GM12878 (cell line): ENCODE data around the gene FAM200B. TPM values are rescaled to one million over a fixed set of nuclear protein-coding genes. Genes with fewer than 3 reads are reported as not detected.
A peak's percentile ranks its signal among the peaks of the same experiment; 100 is the strongest.

ENCODE experiments used
- ATAC-seq: fragments of 200-7000 bp; cut with Tn5 transposase; 3 replicates; pipeline ENCODE4 v1.9.1; 2020; ENCODE audit warnings: mild to moderate bottlenecking, moderate library complexity
- BruUV-seq: library from RNA; stranded (reverse); fragments of 400-500 nt; replicated peaks from 2 replicates; lab custom pipeline; 2021; lab: Mats Ljungman, UMichigan
- CTCF ChIA-PET: fragments of 300-600 bp; sonication (Branson Sonifier 250); formaldehyde crosslinking; extraction: SDS; loops from one replicate; lab custom pipeline; 2021; ENCODE audit warnings: inconsistent platforms; lab: Yijun Ruan, JAX
- POLR2A ChIA-PET: fragments of 350-600 bp; formaldehyde crosslinking; extraction: SDS; loops from one replicate; lab custom pipeline; 2021; ENCODE audit warnings: inconsistent platforms; lab: Charles Lee
- RAD21 ChIA-PET: fragments of 300-600 bp; sonication (Branson Sonifier 250); formaldehyde crosslinking; loops from one replicate; lab custom pipeline; 2023; ENCODE audit warnings: antibody characterized with exemption; ENCODE audit not compliant: unreplicated experiment; lab: Charles Lee
- SMC1A ChIA-PET: fragments of 300-600 bp; sonication (Branson Sonifier 250); formaldehyde crosslinking; loops from one replicate; lab custom pipeline; 2023; ENCODE audit not compliant: unreplicated experiment, uncharacterized antibody; lab: Charles Lee
- DNase-seq: peaks from one replicate; pipeline ENCODE4 v3.0.0-alpha.2; 2011; ENCODE audit warnings: low read depth, low spot score
- FAIRE-seq: peaks from 3 replicates; lab custom pipeline; 2011; peaks lifted over from hg19 to GRCh38; lab: Jason Lieb, UNC
- H2AFZ ChIP-seq: 2 replicates; pipeline ENCODE4 v1.6.0; 2011; ENCODE audit warnings: low read depth, low read length, control low read depth; ENCODE audit not compliant: control insufficient read depth
- H3K27ac ChIP-seq: 2 replicates; pipeline ENCODE4 v1.5.1; 2011; ENCODE audit warnings: control low read depth; ENCODE audit not compliant: control insufficient read depth, insufficient read depth
- H3K27me3 ChIP-seq, 2 experiments: replicated peaks in 1 of 2; 2 replicates each; pipeline versions ENCODE4 v1.6.0 to v1.6.1; 2011; ENCODE audit warnings: low read length in 1 of 2; ENCODE audit not compliant: control insufficient read depth in 2 of 2, insufficient read depth in 2 of 2
- H3K36me3 ChIP-seq, 2 experiments: 2 replicates each; pipeline ENCODE4 v1.5.1; 2011; ENCODE audit warnings: low read length in 1 of 2; ENCODE audit not compliant: control insufficient read depth in 2 of 2, insufficient read depth in 2 of 2
- H3K4me1 ChIP-seq: 2 replicates; pipeline ENCODE4 v1.6.1; 2011; ENCODE audit warnings: mild to moderate bottlenecking, low read length, moderate library complexity, mixed read lengths; ENCODE audit not compliant: control insufficient read depth, insufficient read depth
- H3K4me2 ChIP-seq: 2 replicates; pipeline ENCODE4 v1.6.0; 2011; ENCODE audit warnings: control low read depth; ENCODE audit not compliant: control insufficient read depth, insufficient read depth
- H3K4me3 ChIP-seq: fragments of 200-600 bp; sonication (generic); 2 replicates; pipeline ENCODE4 v1.5.1; 2016
- H3K79me2 ChIP-seq: 2 replicates; pipeline ENCODE4 v1.6.0; 2011; ENCODE audit warnings: low read length; ENCODE audit not compliant: control insufficient read depth, insufficient read depth
- H3K9ac ChIP-seq: 2 replicates; pipeline ENCODE4 v1.8.0; 2011; ENCODE audit warnings: low read length, control low read depth, mixed read lengths; ENCODE audit not compliant: control insufficient read depth, insufficient read depth
- H3K9me3 ChIP-seq: replicated peaks from 3 replicates; pipeline ENCODE4 v1.5.1; 2011; ENCODE audit warnings: mild to moderate bottlenecking, low read length; ENCODE audit not compliant: control insufficient read depth, insufficient read depth
- H4K20me1 ChIP-seq: 2 replicates; pipeline ENCODE4 v1.6.0; 2011; ENCODE audit not compliant: control insufficient read depth, insufficient read depth
- BHLHE40 ChIP-seq, 2 experiments: fragments of 450-650 bp in 1 of 2; IDR thresholded peaks; 2 replicates each; pipeline ENCODE4 v1.6.1; 2011 to 2017; ENCODE audit warnings: low read depth in 2 of 2, borderline replicate concordance in 1 of 2, improper control_type of control experiment in 1 of 2, low read length in 1 of 2, mild to moderate bottlenecking in 1 of 2
- MEF2B ChIP-seq: fragments of 450-650 bp; IDR thresholded peaks from 2 replicates; pipeline ENCODE4 v1.6.1; 2018; ENCODE audit warnings: mild to moderate bottlenecking, moderate library complexity; ENCODE audit not compliant: partially characterized antibody, poor library complexity, severe bottlenecking
- NKRF ChIP-seq: fragments of 450-650 bp; conservative IDR thresholded peaks from 2 replicates; pipeline ENCODE4 v1.6.1; 2017; ENCODE audit warnings: mild to moderate bottlenecking, moderate library complexity
- RUNX3 ChIP-seq: IDR thresholded peaks from 2 replicates; pipeline ENCODE4 v1.6.1; 2012; ENCODE audit warnings: low read length, inconsistent platforms
- ZNF687 ChIP-seq: fragments of 450-650 bp; IDR thresholded peaks from 2 replicates; pipeline ENCODE4 v1.6.1; 2017; ENCODE audit warnings: mild to moderate bottlenecking, moderate library complexity
- WGBS: methylation state at CpG from one replicate; pipeline ENCODE4 v1.1.6; 2016; ENCODE audit warnings: low lambda C conversion rate; ENCODE audit not compliant: insufficient replicate concordance, insufficient coverage; ENCODE audit errors: missing lambda C conversion rate; 5-methylcytosine and 5-hydroxymethylcytosine counted together
- in situ Hi-C: fragments of 300-500 bp; cut with MboI; formaldehyde crosslinking; loops from 9 replicates; pipeline ENCODE4 v1.14.3; 2018; ENCODE audit warnings: mixed read lengths
- intact Hi-C: fragments of 100-400 bp; cut with micrococcal nuclease; formaldehyde crosslinking; loops from one replicate; pipeline ENCODE4 v1.14.2; 2022; ENCODE audit not compliant: unreplicated experiment
- polyA plus RNA-seq, 11 experiments: library from polyadenylated mRNA; depleted of rRNA in 4 of 11; unstranded in 6 of 11; stranded (reverse) in 5 of 11; fragments of >200 nt; fragmentation: Nextera tagmentation in 4 of 11; fragmentation: Illumina TruSeq in 1 of 11; extraction: Ambion mirVana in 4 of 11; extraction: Trizol in 1 of 11; gene quantifications; 1 replicate in 1 of 11; 2 replicates in 10 of 11; pipeline versions ENCODE4 v1.2.1 to v1.2.3, GENCODE V29; 2011 to 2016; ENCODE audit warnings: inconsistent platforms in 2 of 11, missing spikeins in 2 of 11, low read depth in 1 of 11
- total RNA-seq, 4 experiments: library from RNA; depleted of rRNA in 3 of 4; stranded (reverse); fragments of >200 nt in 3 of 4; fragmentation: Illumina TruSeq in 1 of 4; extraction: Trizol in 1 of 4; gene quantifications; 2 replicates each; pipeline versions ENCODE4 v1.2.1 to v1.2.3, GENCODE V29; 2013 to 2021

FAM200B gene
- total and polyA plus RNA-seq, 10 of the 15 experiments (the other 5 are each of a cell fraction or from before 2014, with no cell fraction given), result 13.8 to 48.5 (median 25.5) TPM

- TF ChIP-seq ZNF687, result no peak
- TF ChIP-seq, all 136 proteins: peak for 16
Observed at GRCh38 chr4:15649914-15650545, 31.6 kb upstream of the FAM200B start (continued).

- DNase-seq, result no peak
- no peak for ATAC-seq
- SMC1A ChIA-PET, result interaction anchor here (0.6 to 4.0 kb wide), 22 partner anchors 8 to 1997 kb away, joined by 3 to 34 read pairs (median 4); partner anchors contain the start of gene FAM200B
- BruUV-seq, result no TSS peak
- WGBS, result 30% methylated on average over 2 of the region's 2 CpGs
- Histone ChIP-seq H3K9me3 (no peaks in the 10 kb centered on the region), H2AFZ (no peak overlapping the region), H3K79me2 (peaks cover 79% of the 10 kb centered on the region), H3K4me1 (peaks cover 29% of the 10 kb centered on the region), H3K4me2 (peak overlapping the region; percentile 95), H3K27ac (peak overlapping the region; percentile 62), H3K9ac (peak overlapping the region; percentile 38; the same call in 1 of the 2 replicates), H3K4me3 (peak overlapping the region; percentile 37), H3K27me3 (no peaks in the 10 kb centered on the region), H4K20me1 (no peaks in the 10 kb centered on the region), H3K36me3 (no peaks in the 10 kb centered on the region)
- intact Hi-C loops (loop anchor here (2.0 to 10.0 kb wide), 4 partner anchors 123 to 1487 kb away; partner anchors contain the start of genes CD38 and CPEB2), in situ Hi-C loops (loop anchor here (5.0 to 10.0 kb wide), 2 partner anchors 414 to 647 kb away; partner anchors contain the start of gene CPEB2)
- CTCF ChIA-PET, result interaction anchor here (0.7 to 4.7 kb wide), 18 partner anchors 10 to 603 kb away, joined by 3 to 37 read pairs (median 5); partner anchors contain the start of gene FAM200B
- POLR2A ChIA-PET, result interaction anchor here (1.1 to 2.7 kb wide), 4 partner anchors 22 to 398 kb away, joined by 3 to 11 read pairs (median 3); partner anchors contain the start of gene FAM200B
- TF ChIP-seq BHLHE40 (IDR thresholded peaks at IDR 0.05; ENCODE audit: borderline replicate concordance in 1 of 2, low read depth in 2 of 2, low read length in 1 of 2) (no peak), RUNX3 (peak; percentile 82), MEF2B (no peak), NKRF (0 out of 2 replicates have a peak, but pooled peaks have one; percentile 22)
- no peak for FAIRE-seq
- RAD21 ChIA-PET, result interaction anchor here (0.7 to 2.4 kb wide), 14 partner anchors 21 to 1997 kb away, joined by 3 to 15 read pairs (median 6); partner anchors contain the start of gene FAM200B
Observed at GRCh38 chr4:15651676-15652075, 30.0 kb upstream of the FAM200B start.
